ENCODE measurements around the gene RPL5. TPM values are rescaled to one million over a fixed set of nuclear protein-coding genes. Genes with fewer than 3 reads are reported as not detected.
"Not testable (repeated sequence)": the region's sequence is repeated elsewhere in the genome, so short reads cannot be mapped to it uniquely, and the experiment has no call there.

Gene RPL5
- total RNA-seq (2014; rRNA removed; shearing (Covaris generic)) (1,862 and 2,614 TPM in 2 replicates), total RNA-seq (2022) (1,651 and 1,677 TPM in 2 replicates), Bru-seq, nascent RNA (percentile 99 among the genes with signal in this experiment), BruChase-seq, experiment 1, labeled RNA remaining after a 6-hour chase (percentile 99 among the genes with signal in this experiment), BruChase-seq, experiment 2, labeled RNA remaining after a 2-hour chase (percentile 98 among the genes with signal in this experiment)
- long read RNA-seq, transcript RPL5-205 (3 exons, 1,210 nt): major isoform, 1,566 of 1,934 reads
- long read RNA-seq, transcript RPL5-208 (8 exons, 1,085 nt): minor isoform, 274 of 1,934 reads
- long read RNA-seq, transcript RPL5-207 (2 exons, 271 nt): minor isoform, 26 of 1,934 reads
- long read RNA-seq, transcript RPL5-210 (7 exons, 896 nt): minor isoform, 6 of 1,934 reads
- long read RNA-seq, partial matches to known transcripts: 40 of 1,934 reads
- long read RNA-seq, other reads (novel, unspliced or antisense): 21 of 1,934 reads

DNA sequence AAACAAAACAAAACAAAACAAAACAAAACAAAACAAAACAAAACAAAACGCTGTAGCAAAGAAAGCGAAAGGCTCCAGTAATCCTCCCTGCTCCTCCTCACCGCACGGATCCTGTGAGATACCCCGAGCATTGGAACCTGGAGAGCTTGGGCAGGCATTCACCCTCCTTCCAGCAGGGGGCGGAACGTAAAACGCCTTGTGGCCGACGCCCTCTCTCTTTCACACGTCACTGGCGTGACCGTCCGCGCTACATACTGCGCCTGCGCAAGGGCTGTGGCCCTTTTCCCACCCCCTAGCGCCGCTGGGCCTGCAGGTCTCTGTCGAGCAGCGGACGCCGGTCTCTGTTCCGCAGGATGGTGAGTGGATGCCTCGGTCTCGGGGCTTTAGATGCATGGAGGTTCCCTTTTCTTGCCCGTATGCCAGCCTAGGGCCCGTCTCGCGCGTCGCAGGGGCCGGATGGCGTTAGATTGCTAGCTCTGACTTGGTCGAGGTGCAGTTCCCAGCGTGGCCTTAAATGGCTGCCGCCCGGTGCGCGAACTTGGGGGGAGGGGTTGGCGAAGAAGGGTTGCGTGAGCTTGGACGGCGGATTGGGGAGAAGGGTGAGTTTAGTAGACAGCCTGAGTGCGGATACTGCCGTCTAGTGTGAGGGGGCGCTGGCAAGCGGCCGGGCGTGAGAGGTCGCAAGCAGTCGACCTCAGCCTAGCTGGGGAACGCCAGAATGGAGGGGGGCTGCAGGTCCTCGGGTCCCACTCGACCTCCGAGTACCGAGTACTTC lies at the start of gene RPL5:
TSS of gene RPL5 (plus strand) at position 279 of the 775 bp plus-strand sequence. CDS start at position 354, 75 bp downstream.
- H3K36me3 ChIP-seq (ENCODE audit: insufficient read depth, low read length): peaks cover 48% of the 10 kb centered on the region
- ChIA-PET POLR2A (interaction anchor here (0.6 to 2.4 kb wide), 10 partner anchors 10 to 1329 kb away, joined by 3 to 12 read pairs (median 4); partner anchors contain the start of genes EVI5 and MTF2), CTCF (ENCODE audit: unreplicated experiment) (interaction anchor here (0.7 to 1.6 kb wide), 2 partner anchors 10 to 162 kb away, joined by 3 read pairs; no protein-coding TSS in a partner anchor)
- no peaks in the 10 kb centered on the region for H3K9me2 ChIP-seq (ENCODE audit: insufficient read depth, low read length)
- H3K27ac ChIP-seq (ENCODE audit: low read depth, low read length, poor library complexity, severe bottlenecking): peak within 1 kb of the TSS; percentile 59
- TF ChIP-seq, protein P1, sequence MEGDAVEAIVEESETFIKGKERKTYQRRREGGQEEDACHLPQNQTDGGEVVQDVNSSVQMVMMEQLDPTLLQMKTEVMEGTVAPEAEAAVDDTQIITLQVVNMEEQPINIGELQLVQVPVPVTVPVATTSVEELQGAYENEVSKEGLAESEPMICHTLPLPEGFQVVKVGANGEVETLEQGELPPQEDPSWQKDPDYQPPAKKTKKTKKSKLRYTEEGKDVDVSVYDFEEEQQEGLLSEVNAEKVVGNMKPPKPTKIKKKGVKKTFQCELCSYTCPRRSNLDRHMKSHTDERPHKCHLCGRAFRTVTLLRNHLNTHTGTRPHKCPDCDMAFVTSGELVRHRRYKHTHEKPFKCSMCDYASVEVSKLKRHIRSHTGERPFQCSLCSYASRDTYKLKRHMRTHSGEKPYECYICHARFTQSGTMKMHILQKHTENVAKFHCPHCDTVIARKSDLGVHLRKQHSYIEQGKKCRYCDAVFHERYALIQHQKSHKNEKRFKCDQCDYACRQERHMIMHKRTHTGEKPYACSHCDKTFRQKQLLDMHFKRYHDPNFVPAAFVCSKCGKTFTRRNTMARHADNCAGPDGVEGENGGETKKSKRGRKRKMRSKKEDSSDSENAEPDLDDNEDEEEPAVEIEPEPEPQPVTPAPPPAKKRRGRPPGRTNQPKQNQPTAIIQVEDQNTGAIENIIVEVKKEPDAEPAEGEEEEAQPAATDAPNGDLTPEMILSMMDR (conservative IDR thresholded peaks at IDR 0.05; ENCODE audit: low read length): peak; percentile 85
- no peak for TF ChIP-seq EZH2phosphoT487 (IDR thresholded peaks at IDR 0.05; ENCODE audit: borderline replicate concordance, low read depth, low read length)
- BruUV-seq (replicated peaks): no TSS peak
- H2AFZ ChIP-seq (ENCODE audit: low read length): peak within 1 kb of the TSS; percentile 59
- peaks cover 41% of the 10 kb centered on the region for H3K4me1 ChIP-seq (ENCODE audit: insufficient read depth, low read length, poor library complexity, severe bottlenecking)
- intact Hi-C loops (cut with micrococcal nuclease; ENCODE audit: unreplicated experiment): loop anchor here (1.0 to 10.0 kb wide), 4 partner anchors 47 to 515 kb away; partner anchors contain the start of genes CCDC18, DR1, EVI5 and MTF2
- H3K9me3 ChIP-seq (ENCODE audit: low read length): no peaks in the 10 kb centered on the region
- H4K20me1 ChIP-seq (ENCODE audit: insufficient read depth, low read length): peaks cover 37% of the 10 kb centered on the region
- peaks cover 51% of the 10 kb centered on the region for H3K79me2 ChIP-seq (ENCODE audit: insufficient read depth, low read depth, low read length)
- peak within 1 kb of the TSS; percentile 84 for H3K4me2 ChIP-seq (ENCODE audit: low read length)
- H3K4me3 ChIP-seq (ENCODE audit: low read depth, low read length, poor library complexity, severe bottlenecking): peak within 1 kb of the TSS; percentile 89
- DNase-seq (ENCODE audit: low spot score): peak; percentile 98

DNA sequence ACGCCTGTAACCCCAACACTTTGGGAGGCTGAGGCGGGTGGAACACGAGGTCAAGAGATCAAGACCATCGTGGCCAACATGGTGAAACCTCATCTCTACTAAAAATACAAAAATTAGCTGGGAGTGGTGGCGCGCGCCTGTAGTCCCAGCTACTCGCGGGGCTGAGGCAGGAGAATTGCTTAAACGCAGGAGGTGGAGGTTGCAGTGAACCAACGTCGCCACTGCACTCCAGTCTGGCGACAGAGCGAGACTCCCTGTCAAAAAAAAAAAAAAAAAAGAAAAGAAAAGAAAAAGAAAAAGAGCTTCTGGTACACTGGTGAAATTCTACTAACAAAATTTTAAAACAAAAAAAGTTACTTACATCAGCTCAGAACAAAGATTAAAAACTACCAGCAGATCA lies 48.3 kb upstream of the RPL5 start:
- BruUV-seq (replicated peaks); H3K27ac ChIP-seq (ENCODE audit: low read depth, low read length, poor library complexity, severe bottlenecking); H4K20me1 ChIP-seq (ENCODE audit: insufficient read depth, low read length); H3K36me3 ChIP-seq (ENCODE audit: insufficient read depth, low read length); H3K9me2 ChIP-seq (ENCODE audit: insufficient read depth, low read length); intact Hi-C loops (cut with micrococcal nuclease; ENCODE audit: unreplicated experiment); DNase-seq (ENCODE audit: low spot score); CTCF ChIA-PET (ENCODE audit: unreplicated experiment); H3K9me3 ChIP-seq (ENCODE audit: low read length): not testable (repeated sequence)
- H3K79me2 ChIP-seq (ENCODE audit: insufficient read depth, low read depth, low read length): peaks cover 15% of the 10 kb centered on the region; the same call in 1 of the 2 replicates
- H3K4me1 ChIP-seq (ENCODE audit: insufficient read depth, low read length, poor library complexity, severe bottlenecking): peaks cover 14% of the 10 kb centered on the region
- POLR2A ChIA-PET: interaction anchor here (0.7 to 1.8 kb wide), 6 partner anchors 7 to 1800 kb away, joined by 3 to 13 read pairs (median 4); no protein-coding TSS in a partner anchor
- H2AFZ ChIP-seq (ENCODE audit: low read length): peak overlapping the region; percentile 77; the same call in 1 of the 2 replicates
- H3K4me3 ChIP-seq (ENCODE audit: low read depth, low read length, poor library complexity, severe bottlenecking): peak overlapping the region; percentile 88
- H3K4me2 ChIP-seq (ENCODE audit: low read length): peak overlapping the region; percentile 98

Data from OCI-LY7 (cell line).